HG03196 (cell line): Measurements from ENCODE around the gene ZNF581.
A peak's percentile ranks its signal among the peaks of the same experiment; 100 is the strongest.

ENCODE experiments used
- ATAC-seq: cut with Tn5 transposase; IDR thresholded peaks from one replicate; pipeline ENCODE4 v1.9.1; 2021; ENCODE audit not compliant: unreplicated experiment

Gene ZNF581

DNA sequence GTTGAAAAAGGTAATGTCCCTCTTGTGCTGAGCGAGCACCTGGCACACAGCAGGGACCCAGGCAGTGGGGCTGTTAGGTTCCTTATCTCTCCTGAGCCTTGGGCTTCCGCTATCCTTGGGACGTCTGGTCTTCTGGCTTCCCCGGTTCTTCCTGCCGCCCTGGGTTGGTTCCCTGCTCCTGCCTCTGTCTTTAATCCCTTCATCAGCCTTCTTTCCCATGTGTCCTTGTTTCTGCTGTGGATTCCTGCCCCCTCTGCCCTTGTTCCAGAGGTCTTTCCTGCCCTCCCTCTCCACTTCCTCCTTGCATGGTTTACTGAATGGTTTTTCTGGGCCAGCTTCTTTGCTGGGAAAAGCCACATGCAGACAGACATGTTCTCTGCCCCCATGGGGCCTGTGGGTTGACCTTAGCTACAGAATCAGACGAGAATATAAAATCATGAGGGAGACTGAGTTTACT, 34.2 kb downstream of the ZNF581 start:
- no peak for ATAC-seq

DNA sequence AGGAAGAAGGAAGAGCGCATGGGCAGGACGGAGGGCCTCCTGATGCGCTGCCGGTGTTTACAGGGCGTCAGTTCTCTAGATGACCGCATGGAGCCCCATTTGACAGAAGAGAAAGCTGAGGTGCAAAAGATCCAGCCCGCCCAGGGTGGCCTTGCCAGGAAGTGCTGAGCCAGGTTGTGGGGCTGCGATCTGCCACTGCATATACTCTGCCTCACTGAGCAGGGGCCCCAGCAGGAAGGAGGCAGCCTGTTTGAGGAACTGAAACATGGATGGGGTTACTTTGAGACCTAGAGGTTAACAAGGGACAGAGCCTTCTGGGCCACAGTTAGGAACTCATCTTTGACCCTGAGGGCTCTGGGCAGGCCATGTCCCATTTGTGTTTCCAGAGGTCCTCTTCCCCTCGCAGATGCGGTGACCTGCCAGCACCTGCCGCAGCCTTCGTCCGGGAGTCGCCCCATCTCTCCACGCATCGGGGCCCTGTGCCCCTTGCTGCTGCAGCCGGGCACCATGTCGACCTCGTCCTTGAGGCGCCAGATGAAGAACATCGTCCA, 34.7 kb downstream of the ZNF581 start:
- peak; percentile 61 for ATAC-seq

DNA sequence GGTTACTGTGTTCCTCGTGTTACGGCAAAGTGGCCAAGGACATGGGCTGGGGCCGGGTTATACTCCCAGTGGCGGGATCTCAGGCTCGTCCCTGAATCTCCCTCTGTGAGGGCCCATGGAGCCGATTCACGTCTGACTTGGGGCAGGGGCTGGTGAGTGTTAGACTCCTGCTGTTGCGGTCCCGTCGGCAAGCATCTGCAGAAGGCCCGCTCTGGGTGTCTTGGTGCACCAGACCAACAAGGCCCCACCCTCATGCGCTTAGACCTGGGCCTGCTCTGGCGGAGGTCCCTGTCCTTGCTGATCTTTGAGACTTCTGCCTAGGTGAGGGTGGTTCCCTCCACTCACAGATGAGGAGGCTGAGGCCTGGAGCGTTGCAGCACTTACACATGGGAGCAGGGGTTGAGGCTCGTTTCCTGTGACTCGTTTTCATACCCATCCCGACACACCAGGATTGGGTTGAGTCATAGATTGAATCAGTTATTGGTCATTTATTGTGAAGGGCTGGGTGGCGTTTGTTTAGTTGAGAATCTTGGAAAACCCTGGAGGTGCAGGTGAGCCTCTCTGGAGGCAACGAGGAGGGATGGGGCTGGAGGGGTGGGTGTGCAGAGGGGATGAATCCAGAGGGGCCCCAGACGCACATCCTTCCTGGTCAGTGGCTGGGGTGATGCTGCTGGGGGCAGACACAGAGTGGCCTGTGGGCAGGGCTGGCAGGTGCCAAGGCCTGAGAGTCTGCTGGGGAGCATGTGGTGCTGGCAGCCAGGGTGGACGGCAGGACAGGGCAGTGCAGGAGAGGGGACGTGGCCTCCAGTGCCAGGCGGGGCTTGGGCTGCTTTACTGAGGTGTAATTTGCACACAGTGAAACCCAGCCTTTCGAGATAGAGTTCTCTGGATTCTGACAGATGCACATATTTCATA, 36.2 kb downstream of the ZNF581 start:
- ATAC-seq = no peak

DNA sequence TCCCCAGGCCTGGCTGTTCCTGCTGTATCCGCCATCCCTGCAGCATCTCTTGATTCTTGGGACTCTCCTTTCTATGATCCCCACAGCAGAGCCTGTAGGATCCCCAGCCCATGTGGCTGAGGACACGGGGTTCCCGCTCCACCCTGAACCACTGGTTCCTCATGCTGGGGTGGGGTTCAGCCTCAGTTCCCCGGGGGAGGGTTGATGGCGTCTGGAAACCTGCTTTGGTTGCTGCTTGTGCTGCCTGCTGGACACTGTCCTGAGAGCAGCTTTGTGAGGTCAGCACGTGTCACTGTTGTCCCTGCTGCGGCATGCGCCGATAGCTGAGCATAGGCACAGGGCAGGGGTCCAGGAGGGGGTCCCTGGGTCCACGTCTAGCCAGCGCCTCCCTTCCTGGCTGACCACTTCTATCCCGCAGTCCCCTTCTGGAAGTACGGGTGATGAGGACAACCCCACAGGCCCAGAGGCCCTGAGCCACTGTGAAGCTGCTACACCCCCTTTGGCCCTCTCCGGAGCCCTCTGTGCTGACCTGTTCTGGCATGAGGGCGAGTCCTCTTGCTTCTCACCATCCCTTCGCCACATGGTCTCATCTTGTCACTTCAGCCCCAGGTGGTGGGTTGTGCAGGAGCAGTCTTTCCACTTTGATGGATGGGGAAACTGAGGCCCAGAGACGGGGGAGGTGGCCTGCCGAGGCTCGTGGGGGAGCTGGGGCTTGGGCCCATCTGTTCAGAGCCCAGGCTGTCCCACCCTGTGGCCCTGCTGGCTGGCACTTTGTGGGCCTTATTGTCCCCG, 37.1 kb downstream of the ZNF581 start:
- ATAC-seq = no peak

DNA sequence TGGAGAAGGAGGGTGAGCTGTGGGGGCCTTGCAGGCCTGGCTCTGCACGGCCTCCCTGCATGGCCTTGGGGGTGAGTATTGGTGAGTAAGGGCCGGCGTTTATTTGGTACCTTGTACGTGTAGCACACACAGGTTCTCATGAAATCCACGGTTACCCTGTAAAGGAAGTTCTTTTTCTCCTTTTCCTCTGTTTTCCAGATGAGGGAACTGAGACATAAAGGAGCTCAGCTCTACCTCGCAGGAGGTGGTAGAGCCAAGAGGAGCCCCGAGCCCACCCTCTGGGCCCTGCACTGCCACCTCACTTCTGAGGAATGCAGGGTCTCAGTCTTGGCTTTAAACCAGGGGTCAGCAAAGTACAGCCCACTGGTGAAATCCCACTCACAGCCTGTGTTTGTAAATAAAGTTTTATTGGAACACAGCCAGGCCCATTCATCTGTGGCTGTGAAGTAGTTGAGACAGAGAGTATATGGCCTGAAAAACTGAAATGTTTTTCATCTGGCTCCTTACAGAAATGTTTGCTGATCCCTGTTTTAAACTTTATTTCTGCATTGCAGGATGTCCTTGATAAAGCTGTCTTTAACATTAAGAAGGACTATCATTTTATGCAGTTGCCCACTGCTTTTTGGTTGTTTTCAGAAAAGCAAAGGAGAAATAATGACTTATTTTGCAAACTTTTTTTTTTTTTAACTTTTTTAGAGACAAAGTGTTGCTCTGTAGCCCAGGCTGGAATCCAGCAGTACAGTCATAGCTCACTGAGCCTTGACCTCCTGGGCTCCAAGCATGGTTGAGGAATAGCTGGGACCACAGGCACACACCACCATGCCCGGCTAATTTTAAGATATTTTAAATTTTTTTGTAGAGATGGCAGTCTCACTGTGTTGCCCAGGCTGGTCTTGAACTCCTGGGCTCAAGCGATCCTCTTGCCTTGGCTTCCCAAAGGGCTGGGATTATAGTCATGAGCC, 38.0 kb downstream of the ZNF581 start:
- no peak for ATAC-seq

DNA sequence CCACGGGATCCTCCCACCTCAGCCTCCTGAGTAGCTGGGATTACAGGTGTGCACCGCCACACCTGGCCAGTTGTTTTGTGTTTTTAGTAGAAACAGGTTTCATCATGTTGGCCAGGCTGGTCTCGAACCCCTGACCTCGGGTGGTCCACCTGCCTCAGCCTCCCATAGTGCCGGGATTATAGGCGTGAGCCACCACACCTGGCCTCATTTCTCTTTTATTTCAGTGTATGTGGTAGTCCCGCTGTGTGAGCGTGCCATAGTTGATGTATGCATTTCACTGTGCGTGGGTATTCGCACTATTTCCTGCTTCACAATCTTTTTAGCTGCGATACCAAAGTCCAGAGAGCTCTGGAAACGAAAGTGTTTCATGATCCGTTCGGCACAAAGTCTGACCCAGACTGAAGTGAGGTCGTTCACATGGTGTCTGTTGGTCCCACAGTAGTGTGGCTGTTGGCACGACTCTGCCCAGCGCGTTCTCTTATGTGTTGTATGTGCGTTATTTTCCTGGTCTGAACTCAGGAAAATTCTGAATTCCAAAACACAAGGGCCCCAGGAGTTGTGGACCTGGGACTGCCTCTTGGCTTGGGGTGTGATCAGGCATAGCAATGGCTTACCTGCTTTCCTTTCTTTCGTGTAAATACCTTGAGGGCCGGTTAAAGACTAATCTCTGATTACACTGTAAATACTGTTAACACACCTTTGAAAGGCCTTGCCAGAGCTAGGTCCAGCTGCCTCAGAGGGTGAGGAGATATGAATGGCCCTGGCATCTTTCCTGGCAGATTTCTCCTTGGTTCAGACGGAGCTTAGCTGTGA, 40.2 kb downstream of the ZNF581 start:
- ATAC-seq = no peak

DNA sequence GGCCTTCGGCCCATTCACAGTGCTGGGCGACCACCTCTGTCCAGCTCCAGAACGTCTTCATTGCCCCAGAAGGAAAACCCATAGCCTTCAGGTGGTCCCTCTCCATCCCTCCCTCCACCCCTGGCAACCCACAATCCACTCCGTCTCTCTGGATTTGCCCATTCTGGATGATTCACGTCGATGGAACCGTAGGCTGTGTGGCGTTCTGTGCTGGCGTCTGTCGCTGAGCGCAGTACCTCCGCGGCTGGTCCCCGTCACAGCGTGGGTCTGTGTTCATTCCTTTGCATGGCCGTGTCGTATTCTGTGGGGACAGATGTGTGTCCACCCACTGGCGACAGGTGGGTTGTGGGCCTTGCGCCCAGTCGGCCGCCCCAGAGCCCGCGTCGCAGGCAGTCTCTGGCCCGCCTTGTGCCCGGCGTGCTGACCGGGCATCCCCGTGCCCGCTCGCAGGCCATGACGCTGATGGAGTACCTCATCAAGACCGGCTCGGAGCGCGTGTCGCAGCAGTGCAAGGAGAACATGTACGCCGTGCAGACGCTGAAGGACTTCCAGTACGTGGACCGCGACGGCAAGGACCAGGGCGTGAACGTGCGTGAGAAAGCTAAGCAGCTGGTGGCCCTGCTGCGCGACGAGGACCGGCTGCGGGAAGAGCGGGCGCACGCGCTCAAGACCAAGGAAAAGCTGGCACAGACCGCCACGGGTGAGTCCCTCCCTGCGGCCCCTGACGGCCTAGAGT, 41.7 kb downstream of the ZNF581 start:
- no peak for ATAC-seq

DNA sequence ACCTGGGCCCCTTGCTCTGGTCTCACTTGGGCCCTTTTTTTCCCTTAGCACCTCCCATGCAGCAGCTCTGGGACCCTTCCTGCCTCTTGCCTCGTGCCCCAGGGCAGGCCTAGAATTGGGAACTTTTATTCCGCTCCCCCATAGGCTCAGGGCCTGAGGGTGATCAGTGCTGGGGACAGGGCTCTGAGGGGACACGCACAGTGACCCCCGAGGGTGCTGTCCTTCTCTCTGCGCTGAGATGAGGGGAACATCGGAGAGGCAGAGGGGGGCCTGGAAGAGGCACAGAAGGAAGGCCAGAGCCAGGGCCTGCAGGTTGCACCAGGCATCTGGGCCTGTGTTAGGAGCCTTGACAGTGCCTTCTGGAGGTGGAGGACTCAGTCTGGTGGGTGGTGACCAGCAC, 42.3 kb downstream of the ZNF581 start:
- ATAC-seq = no peak

DNA sequence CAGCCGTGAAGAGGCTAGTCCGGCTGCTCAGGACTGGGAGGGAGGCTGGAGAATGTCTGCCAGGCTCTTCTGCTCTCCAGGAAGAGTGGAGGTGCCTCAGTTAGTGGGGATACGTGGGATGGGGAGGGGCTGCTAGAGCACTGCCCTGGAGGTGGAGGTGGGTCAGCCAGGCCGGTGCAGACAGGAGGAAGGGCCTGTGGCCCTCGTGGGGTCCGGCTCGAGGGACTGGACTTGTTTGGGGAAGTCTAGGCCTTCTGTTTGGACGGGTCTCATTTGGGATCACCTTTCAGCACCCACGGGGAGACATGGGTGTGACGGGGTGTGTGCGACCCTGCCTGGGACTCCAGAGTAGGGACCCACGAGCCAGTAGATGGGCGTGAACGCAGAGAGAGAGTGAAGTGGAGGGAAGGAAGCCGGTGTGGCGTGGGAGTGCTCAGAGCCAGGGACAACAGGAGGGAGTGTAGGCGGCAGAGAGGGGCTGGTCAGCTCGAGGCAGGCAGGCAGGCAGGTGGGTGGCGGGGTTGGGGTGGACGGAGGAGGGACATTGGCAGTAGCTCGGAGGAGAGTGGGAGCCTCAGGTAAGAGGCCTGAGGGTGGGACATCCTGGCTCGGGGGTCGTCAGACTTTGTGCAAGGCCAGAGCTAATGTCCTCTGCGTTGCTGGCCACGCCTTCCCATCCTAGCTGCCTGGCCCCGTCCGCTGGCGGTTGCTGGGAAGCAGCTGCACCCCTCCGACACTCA, 43.0 kb downstream of the ZNF581 start:
- no peak for ATAC-seq

DNA sequence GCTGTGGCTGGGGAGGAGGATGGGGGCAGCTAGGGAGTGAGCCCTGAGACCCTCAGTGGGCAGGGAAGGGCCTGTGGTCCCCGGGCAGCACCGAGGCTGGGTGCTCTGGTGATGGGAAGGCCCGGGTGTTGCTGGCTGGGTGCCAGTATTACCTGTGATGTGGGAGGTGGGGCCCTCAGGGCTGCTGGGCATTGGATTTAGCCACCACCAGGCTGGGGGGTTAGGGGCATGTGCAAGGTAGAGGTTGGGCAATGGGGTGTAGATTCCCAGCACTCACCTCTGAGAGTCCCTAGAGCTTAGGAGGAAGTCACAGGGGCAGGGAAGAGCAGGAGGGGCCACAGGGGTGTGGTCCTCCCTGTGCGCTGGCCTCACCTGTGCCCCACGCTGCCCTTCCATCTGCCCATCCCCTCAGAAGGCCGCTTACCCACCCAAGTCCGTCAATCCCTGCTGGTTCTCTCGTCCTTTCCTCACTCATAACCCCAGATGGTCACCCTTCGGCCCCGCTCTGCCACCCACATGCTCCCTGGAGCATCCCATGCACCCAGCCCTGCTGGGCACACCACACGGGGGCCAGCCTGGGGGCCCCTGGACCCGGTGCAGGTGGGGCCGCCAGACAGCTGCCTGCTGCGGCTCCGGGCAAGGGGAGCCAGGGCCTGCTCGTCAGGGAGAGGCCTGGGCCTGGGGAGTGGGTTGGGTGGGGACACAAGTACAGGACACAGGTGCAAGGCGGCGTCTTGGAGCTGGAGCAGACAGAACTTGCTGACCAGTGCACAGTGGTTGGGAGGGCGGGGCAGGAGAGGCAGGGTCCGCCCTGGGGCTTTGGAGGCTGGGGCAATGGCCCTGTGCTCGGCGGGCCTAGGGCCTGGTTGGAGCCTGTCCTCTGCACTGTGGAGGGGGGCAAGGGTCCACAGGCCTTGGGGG, 44.1 kb downstream of the ZNF581 start:
- no peak for ATAC-seq

DNA sequence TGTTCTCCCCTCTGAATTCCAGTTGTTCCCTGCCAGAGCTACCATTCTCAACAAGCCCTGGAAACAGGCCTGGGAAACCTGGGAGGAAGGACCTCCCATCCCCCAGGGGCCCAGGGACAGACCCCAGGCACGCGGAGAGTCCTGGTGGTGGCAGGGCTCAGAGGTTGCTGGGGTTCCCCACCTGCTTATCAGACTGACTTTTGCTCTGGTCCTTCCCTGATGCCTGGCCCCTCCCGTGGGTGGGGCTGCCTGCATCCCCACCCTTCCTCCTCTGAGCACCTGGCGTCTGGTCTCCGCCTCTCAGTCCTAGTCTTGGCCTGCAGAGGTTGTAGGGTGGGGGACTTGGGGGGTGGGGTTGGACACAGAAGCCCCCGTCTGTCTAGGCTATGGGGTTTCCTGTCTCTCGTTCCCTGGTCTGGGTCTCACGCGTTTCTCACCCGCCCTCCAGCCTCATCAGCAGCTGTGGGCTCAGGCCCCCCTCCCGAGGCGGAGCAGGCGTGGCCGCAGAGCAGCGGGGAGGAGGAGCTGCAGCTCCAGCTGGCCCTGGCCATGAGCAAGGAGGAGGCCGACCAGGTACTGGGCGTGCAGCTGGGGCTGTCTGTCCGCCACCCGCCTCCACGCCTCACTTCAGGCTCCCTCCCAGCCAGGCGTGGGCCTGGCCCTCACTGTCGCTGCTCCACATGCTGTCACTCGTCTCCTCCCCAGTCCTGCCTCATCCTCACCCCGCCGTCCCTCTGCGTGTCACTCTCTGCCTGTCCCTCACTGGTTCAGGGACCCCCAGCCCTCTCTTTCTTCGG, 45.2 kb downstream of the ZNF581 start:
- no peak for ATAC-seq

DNA sequence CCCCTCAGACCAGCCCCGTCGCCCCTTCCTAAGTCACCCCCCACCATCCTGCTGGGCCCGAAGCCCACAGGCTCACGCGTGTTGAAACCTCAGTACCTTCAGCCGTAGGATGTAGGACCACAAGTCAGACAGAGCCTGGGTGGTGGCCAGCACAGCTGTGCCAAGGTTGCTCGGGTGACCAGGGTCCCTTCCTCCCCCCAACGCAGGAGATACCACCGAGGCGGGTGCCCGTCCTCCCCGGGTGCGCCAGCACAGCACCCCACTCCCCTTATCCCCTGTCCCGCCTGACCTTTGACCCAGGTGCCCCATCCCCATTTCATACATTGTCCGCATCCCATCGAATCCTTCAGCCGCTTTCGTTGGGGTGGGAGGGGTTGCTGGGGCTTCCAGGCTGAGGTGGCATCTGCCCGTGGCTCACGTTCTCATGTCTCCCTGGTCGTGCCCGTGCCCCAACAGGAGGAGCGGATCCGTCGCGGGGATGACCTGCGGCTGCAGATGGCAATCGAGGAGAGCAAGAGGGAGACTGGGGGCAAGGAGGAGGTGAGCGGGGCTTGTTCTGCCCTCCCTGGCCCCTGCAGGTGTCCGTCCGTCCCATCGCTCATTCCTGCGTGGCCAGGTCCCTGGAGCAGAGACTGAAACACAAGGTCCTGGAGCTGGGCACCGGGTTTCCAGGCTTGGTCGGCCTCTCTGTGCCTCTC, 46.1 kb downstream of the ZNF581 start:
- ATAC-seq = no peak

DNA sequence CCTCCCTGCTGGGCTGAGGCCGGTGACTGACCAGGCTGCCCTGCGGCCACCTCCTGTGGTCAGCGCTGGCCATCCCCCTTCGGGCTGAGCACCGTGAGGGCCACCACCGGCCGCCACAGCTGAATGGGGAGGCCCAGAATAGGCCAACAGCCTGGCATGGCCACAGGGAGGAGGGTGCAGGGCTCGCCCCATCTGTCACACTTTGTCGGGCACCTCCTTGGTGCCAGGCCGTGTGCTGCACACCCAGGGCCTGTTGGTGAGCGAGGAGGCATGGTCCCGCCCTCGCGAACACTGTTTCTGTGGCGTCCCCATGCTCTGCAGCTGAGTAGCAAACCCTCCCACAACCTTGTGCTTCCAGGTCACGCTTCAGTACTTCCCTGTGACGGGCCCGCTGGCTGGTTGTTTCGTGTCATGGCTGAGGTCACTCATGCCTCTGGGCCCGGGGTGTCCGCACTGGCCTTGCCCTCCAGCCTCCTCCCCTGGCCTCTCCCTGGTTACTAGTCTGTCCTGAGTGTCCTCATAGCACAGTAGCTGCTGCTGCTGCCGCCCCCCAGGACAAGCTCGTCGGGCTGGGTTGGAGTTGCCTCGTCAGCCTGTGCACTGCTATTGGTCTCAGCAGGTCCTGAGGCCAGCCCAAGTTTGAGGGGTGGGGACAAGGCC, 46.8 kb downstream of the ZNF581 start:
- no peak for ATAC-seq

DNA sequence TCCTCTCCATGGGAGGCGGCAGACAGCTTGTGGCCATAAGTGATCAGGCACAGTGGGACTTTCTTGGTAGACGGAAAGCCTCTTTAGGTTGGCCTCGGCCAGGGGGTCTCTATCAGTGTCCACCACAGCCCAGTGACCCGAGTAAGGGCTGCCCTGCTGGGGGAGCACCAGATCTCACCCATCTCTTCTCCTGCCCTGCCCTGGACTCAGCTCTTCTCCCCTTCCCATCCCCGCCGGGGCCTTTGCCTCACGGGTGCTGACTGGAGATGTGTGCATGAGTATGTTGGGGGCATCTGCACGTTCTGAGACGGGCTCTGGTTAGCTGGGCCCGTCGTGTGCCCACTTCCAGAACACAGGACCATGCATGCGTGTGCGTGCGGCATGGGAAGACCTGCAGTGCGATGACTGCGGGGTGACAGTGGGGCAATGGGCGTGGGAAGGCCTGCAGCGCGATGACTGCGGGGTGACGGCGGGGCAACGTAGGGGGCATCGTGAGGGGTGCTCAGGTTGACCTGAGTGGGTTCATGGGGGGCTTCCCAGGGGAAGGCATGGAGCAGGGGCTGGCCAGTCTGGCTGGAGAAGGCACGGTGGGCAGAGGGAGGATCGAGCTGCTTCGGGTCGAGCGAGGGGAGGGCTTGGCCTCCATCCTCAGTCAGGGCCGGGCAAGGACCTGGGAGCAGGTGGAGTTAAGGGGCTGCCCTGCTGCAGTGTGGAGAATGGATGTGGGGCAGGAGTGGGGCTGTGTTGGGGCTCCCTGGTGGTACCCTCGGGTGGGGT, 47.5 kb downstream of the ZNF581 start:
- ATAC-seq = no peak
